ENCODE data around the gene RSPO4. TPM values are rescaled to one million over a fixed set of nuclear protein-coding genes. Genes with fewer than 3 reads are reported as not detected.

RSPO4 gene
- total and polyA plus RNA-seq, 2 experiments from 2014 or later = 1.7 TPM; not detected in 1

GRCh38 chr20:911882-912600, 90.1 kb downstream of the RSPO4 start:
- no peaks in the 10 kb centered on the region for H3K9me3 ChIP-seq (ENCODE audit: low read depth)
- in situ Hi-C loops (cut with MboI) = no loop called here
- H3K27ac ChIP-seq = no peak overlapping the region
- no peak overlapping the region for H3K4me2 ChIP-seq (ENCODE audit: unreplicated experiment)
- H3K4me3 ChIP-seq = no peak overlapping the region
- H2AFZ ChIP-seq = no peak overlapping the region
- no peaks in the 10 kb centered on the region for H3K36me3 ChIP-seq (ENCODE audit: low read depth)
- H3F3A ChIP-seq (ENCODE audit: insufficient read depth) = no peaks in the 10 kb centered on the region
- TF ChIP-seq EZH2phosphoT487 (IDR thresholded peaks at IDR 0.05; ENCODE audit: insufficient read depth, low read depth) (no peak), EZH2 (IDR thresholded peaks at IDR 0.05; ENCODE audit: insufficient read depth, poor library complexity, severe bottlenecking) (no peak)
- H4K20me1 ChIP-seq (ENCODE audit: insufficient read depth) = no peaks in the 10 kb centered on the region
- DNase-seq = no peak
- H3K4me1 ChIP-seq (ENCODE audit: insufficient read depth) = peaks cover 10% of the 10 kb centered on the region; the same call in 1 of the 2 replicates
- no peak overlapping the region for H3K9ac ChIP-seq
- 8 to 10% methylated on average over 5 of the region's 5 CpGs for WGBS, 2 experiments (ENCODE audit: low coverage in 1 of 2, low lambda C conversion rate in 2 of 2, missing lambda C conversion rate in 2 of 2)
- no peaks in the 10 kb centered on the region for H3K79me2 ChIP-seq (ENCODE audit: insufficient read depth)
- H3K27me3 ChIP-seq (replicated peaks; ENCODE audit: insufficient read depth) = peaks cover 2% of the 10 kb centered on the region
- H3K9me2 ChIP-seq (ENCODE audit: insufficient read depth) = no peaks in the 10 kb centered on the region

DNA sequence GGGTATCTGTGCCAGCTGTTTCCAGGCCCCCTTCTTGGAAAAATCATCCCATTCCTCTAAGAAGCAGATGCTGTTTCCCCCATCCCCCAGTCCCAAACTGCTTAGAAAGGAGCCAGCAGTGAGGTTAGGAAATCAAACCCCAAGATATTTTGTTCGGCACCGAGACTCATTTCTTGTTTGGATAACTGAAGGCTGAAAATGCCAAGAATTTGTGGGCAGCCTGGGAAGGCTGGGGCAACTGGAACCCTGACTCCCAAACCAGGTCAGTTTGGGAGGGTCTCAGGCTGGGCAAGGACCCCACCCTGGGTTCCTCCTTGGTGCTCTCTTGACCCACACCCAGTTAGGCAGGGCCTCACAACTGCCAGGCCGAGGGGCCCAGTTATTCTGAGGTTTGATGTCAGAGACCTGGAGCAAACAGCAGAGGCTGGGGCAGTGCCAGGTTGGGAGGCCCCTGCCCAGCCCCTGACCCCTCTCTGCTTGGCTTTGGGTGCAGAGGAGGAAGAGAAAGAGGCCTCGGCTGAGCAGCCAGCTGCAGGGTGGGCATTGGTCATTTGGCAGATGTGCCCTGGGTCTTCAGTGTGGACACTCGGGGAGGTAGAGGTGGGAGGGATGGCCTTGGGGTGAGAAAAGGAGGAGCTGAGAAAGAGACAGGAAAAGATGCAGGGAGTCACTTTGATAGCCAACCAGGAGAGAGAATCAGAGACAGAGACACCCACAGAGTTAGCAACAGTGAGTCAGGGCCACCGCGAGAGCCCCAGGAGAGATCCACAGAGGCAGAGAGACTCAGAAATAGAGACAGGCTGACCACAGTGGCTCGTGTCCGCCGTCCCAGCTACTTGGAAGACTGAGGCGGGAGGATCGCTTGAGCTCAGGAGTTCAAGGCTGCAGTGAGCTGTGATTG, 91.0 kb downstream of the RSPO4 start:
- H3K4me1 ChIP-seq (ENCODE audit: insufficient read depth) = peaks cover 10% of the 10 kb centered on the region; the same call in 1 of the 2 replicates
- H3K79me2 ChIP-seq (ENCODE audit: insufficient read depth) = no peaks in the 10 kb centered on the region
- H3K27me3 ChIP-seq (replicated peaks; ENCODE audit: insufficient read depth) = no peaks in the 10 kb centered on the region; the same call in 1 of the 2 replicates
- TF ChIP-seq EZH2phosphoT487 (IDR thresholded peaks at IDR 0.05; ENCODE audit: insufficient read depth, low read depth) = no peak
- TF ChIP-seq EZH2 (IDR thresholded peaks at IDR 0.05; ENCODE audit: insufficient read depth, poor library complexity, severe bottlenecking) = no peak
- no peak overlapping the region for H3K4me2 ChIP-seq (ENCODE audit: unreplicated experiment)
- peak overlapping the region; percentile 27; the same call in 1 of the 2 replicates for H3K27ac ChIP-seq
- no peaks in the 10 kb centered on the region for H3K9me2 ChIP-seq (ENCODE audit: insufficient read depth)
- H3K9me3 ChIP-seq (ENCODE audit: low read depth) = no peaks in the 10 kb centered on the region
- no peak overlapping the region for H3K9ac ChIP-seq
- H4K20me1 ChIP-seq (ENCODE audit: insufficient read depth) = no peaks in the 10 kb centered on the region
- H3K36me3 ChIP-seq (ENCODE audit: low read depth) = no peaks in the 10 kb centered on the region
- no peak overlapping the region for H3K4me3 ChIP-seq
- H3F3A ChIP-seq (ENCODE audit: insufficient read depth) = no peaks in the 10 kb centered on the region
- in situ Hi-C loops (cut with MboI) = no loop called here
- peak; percentile 58 for DNase-seq
- 46 to 51% methylated on average over 12 of the region's 12 CpGs for WGBS, 2 experiments (ENCODE audit: low coverage in 1 of 2, low lambda C conversion rate in 2 of 2, missing lambda C conversion rate in 2 of 2)
- no peak overlapping the region for H2AFZ ChIP-seq

- Histone ChIP-seq H3K27me3 (replicated peaks; ENCODE audit: insufficient read depth) (no peaks in the 10 kb centered on the region; the same call in 1 of the 2 replicates), H3K4me3 (no peak overlapping the region), H3K4me1 (ENCODE audit: insufficient read depth) (peaks cover 10% of the 10 kb centered on the region; the same call in 1 of the 2 replicates), H3K9me2 (ENCODE audit: insufficient read depth) (no peaks in the 10 kb centered on the region), H3K4me2 (ENCODE audit: unreplicated experiment) (no peak overlapping the region), H3K9ac (no peak overlapping the region), H3K79me2 (ENCODE audit: insufficient read depth) (no peaks in the 10 kb centered on the region), H2AFZ (no peak overlapping the region), H3F3A (ENCODE audit: insufficient read depth) (no peaks in the 10 kb centered on the region), H3K36me3 (ENCODE audit: low read depth) (no peaks in the 10 kb centered on the region), H3K27ac (peak overlapping the region; percentile 27; the same call in 1 of the 2 replicates), H4K20me1 (ENCODE audit: insufficient read depth) (no peaks in the 10 kb centered on the region), H3K9me3 (ENCODE audit: low read depth) (no peaks in the 10 kb centered on the region)
- in situ Hi-C loops (cut with MboI) = no loop called here
- 24 to 25% methylated on average over 9 of the region's 9 CpGs for WGBS, 2 experiments (ENCODE audit: low coverage in 1 of 2, low lambda C conversion rate in 2 of 2, missing lambda C conversion rate in 2 of 2)
- TF ChIP-seq EZH2 (IDR thresholded peaks at IDR 0.05; ENCODE audit: insufficient read depth, poor library complexity, severe bottlenecking) (no peak), EZH2phosphoT487 (IDR thresholded peaks at IDR 0.05; ENCODE audit: insufficient read depth, low read depth) (no peak)
- peak; percentile 29 for DNase-seq
These were observed 91.8 kb downstream of the RSPO4 start for GRCh38 chr20:910132-910869.

- Histone ChIP-seq H3K4me3 (no peak overlapping the region), H3F3A (ENCODE audit: insufficient read depth) (no peaks in the 10 kb centered on the region), H3K4me2 (ENCODE audit: unreplicated experiment) (no peak overlapping the region), H3K9me2 (ENCODE audit: insufficient read depth) (no peaks in the 10 kb centered on the region), H4K20me1 (ENCODE audit: insufficient read depth) (no peaks in the 10 kb centered on the region), H3K4me1 (ENCODE audit: insufficient read depth) (peaks cover 10% of the 10 kb centered on the region; the same call in 1 of the 2 replicates), H3K9ac (no peak overlapping the region), H3K79me2 (ENCODE audit: insufficient read depth) (no peaks in the 10 kb centered on the region), H2AFZ (no peak overlapping the region), H3K27ac (no peak overlapping the region), H3K9me3 (ENCODE audit: low read depth) (no peaks in the 10 kb centered on the region), H3K36me3 (ENCODE audit: low read depth) (no peaks in the 10 kb centered on the region), H3K27me3 (replicated peaks; ENCODE audit: insufficient read depth) (no peaks in the 10 kb centered on the region; the same call in 1 of the 2 replicates)
- no peak for TF ChIP-seq EZH2phosphoT487 (IDR thresholded peaks at IDR 0.05; ENCODE audit: insufficient read depth, low read depth)
- no peak for TF ChIP-seq EZH2 (IDR thresholded peaks at IDR 0.05; ENCODE audit: insufficient read depth, poor library complexity, severe bottlenecking)
- in situ Hi-C loops (cut with MboI) = no loop called here
- 41 to 47% methylated on average over 3 of the region's 3 CpGs for WGBS, 2 experiments (ENCODE audit: low coverage in 1 of 2, low lambda C conversion rate in 2 of 2, missing lambda C conversion rate in 2 of 2)
- DNase-seq = no peak
These were observed 92.5 kb downstream of the RSPO4 start for GRCh38 chr20:909641-910040.

Other genes with a start within 250 kb of the RSPO4 start
- not detected in 2 replicates for gene SLC52A3, start 233.8 kb downstream of the RSPO4 start, total RNA-seq (2014; rRNA removed; shearing (Covaris generic))
- gene SLC52A3, start 233.8 kb downstream of the RSPO4 start, polyA plus RNA-seq (2016; fragmentation: Nextera tagmentation; extraction: Ambion mirVana) = not detected in 2 replicates
- gene FAM110A, start 168.6 kb downstream of the RSPO4 start, total RNA-seq (2014; rRNA removed; shearing (Covaris generic)) = 2.6 and 5.6 TPM in 2 replicates
- 3.8 and 5.0 TPM in 2 replicates for gene FAM110A, start 168.6 kb downstream of the RSPO4 start, polyA plus RNA-seq (2016; fragmentation: Nextera tagmentation; extraction: Ambion mirVana)
- not detected in 2 replicates for gene ANGPT4, start 86.0 kb downstream of the RSPO4 start, total RNA-seq (2014; rRNA removed; shearing (Covaris generic))
- not detected in 2 replicates for gene ANGPT4, start 86.0 kb downstream of the RSPO4 start, polyA plus RNA-seq (2016; fragmentation: Nextera tagmentation; extraction: Ambion mirVana)
- gene PSMF1, start 116.3 kb upstream of the RSPO4 start, total RNA-seq (2014; rRNA removed; shearing (Covaris generic)) = 68.7 and 160 TPM in 2 replicates
- 150 and 165 TPM in 2 replicates for gene PSMF1, start 116.3 kb upstream of the RSPO4 start, polyA plus RNA-seq (2016; fragmentation: Nextera tagmentation; extraction: Ambion mirVana)
- 0.43 TPM in 1 of 2 replicates, not detected in the other for gene TMEM74B, start 182.7 kb upstream of the RSPO4 start, total RNA-seq (2014; rRNA removed; shearing (Covaris generic))
- gene TMEM74B, start 182.7 kb upstream of the RSPO4 start, polyA plus RNA-seq (2016; fragmentation: Nextera tagmentation; extraction: Ambion mirVana) = 0.18 and 0.23 TPM in 2 replicates
- gene C20orf202, start 201.1 kb upstream of the RSPO4 start, total RNA-seq (2014; rRNA removed; shearing (Covaris generic)) = not detected in 2 replicates
- gene C20orf202, start 201.1 kb upstream of the RSPO4 start, polyA plus RNA-seq (2016; fragmentation: Nextera tagmentation; extraction: Ambion mirVana) = not detected in 2 replicates
- gene RAD21L1, start 223.7 kb upstream of the RSPO4 start, total RNA-seq (2014; rRNA removed; shearing (Covaris generic)) = not detected in 2 replicates
- gene RAD21L1, start 223.7 kb upstream of the RSPO4 start, polyA plus RNA-seq (2016; fragmentation: Nextera tagmentation; extraction: Ambion mirVana) = 0.16 TPM in 2 replicates

All from GM23248 (cell line).